UCSD-AML1 (cell line): Measurements from ENCODE around the gene PODXL2.
"Not testable (repeated sequence)": the region's sequence is repeated elsewhere in the genome, so short reads cannot be mapped to it uniquely, and the experiment has no call there.

Experiments used
- DNase-seq: peaks from one replicate; lab custom pipeline; 2025; ENCODE audit not compliant: unreplicated experiment; lab: John Stamatoyannopoulos, UW

Gene PODXL2

GRCh38 chr3:127604546-127605165, 24.3 kb upstream of the PODXL2 start:
- DNase-seq = no peak

- not testable (repeated sequence) for DNase-seq
Observed at GRCh38 chr3:127605547-127605946, 23.4 kb upstream of the PODXL2 start.

GRCh38 chr3:127606086-127606805, 22.7 kb upstream of the PODXL2 start:
- no peak for DNase-seq

GRCh38 chr3:127606981-127607595, 21.9 kb upstream of the PODXL2 start:
- no peak for DNase-seq

- DNase-seq = no peak
Observed at GRCh38 chr3:127607675-127608361, 21.2 kb upstream of the PODXL2 start.

GRCh38 chr3:127608362-127608718, 20.6 kb upstream of the PODXL2 start:
- no peak for DNase-seq

- DNase-seq = no peak
Observed at GRCh38 chr3:127610105-127610504, 18.9 kb upstream of the PODXL2 start.

GRCh38 chr3:127611251-127611650, 17.7 kb upstream of the PODXL2 start:
- DNase-seq = no peak

- DNase-seq = no peak
Observed at GRCh38 chr3:127612966-127613365, 16.0 kb upstream of the PODXL2 start.

- DNase-seq = no peak
Observed at GRCh38 chr3:127613406-127613805, 15.6 kb upstream of the PODXL2 start.

- no peak for DNase-seq
Observed at GRCh38 chr3:127614928-127615589, 13.9 kb upstream of the PODXL2 start.

GRCh38 chr3:127615631-127616305, 13.2 kb upstream of the PODXL2 start:
- DNase-seq = no peak

- no peak for DNase-seq
Observed at GRCh38 chr3:127616836-127617605, 12.0 kb upstream of the PODXL2 start.

GRCh38 chr3:127618891-127619290, 10.1 kb upstream of the PODXL2 start:
- DNase-seq = no peak

GRCh38 chr3:127620637-127621375, 8.2 kb upstream of the PODXL2 start:
- no peak for DNase-seq

GRCh38 chr3:127622031-127622430, 7.0 kb upstream of the PODXL2 start:
- no peak for DNase-seq

- DNase-seq = no peak
Observed at GRCh38 chr3:127622772-127623576, 6.0 kb upstream of the PODXL2 start.

GRCh38 chr3:127624063-127624462, 4.9 kb upstream of the PODXL2 start:
- DNase-seq = no peak

GRCh38 chr3:127625821-127626220, 3.2 kb upstream of the PODXL2 start:
- DNase-seq = no peak
